Colon (tissue), 2 donors: ENCODE results near the gene NR2E1.

ENCODE experiments used
- FAIRE-seq: peaks from 2 replicates; lab custom pipeline; 2012; peaks lifted over from hg19 to GRCh38; lab: Jason Lieb, UNC
- donor health status: control.
- donor health status: control.

NR2E1 gene

GRCh38 chr6:108171291-108171917, 5.6 kb downstream of the NR2E1 start:
- FAIRE-seq: no peak

- no peak for FAIRE-seq
These were observed 6.2 kb downstream of the NR2E1 start for GRCh38 chr6:108171918-108172516.

GRCh38 chr6:108174371-108175175, 8.8 kb downstream of the NR2E1 start:
- no peak for FAIRE-seq

- FAIRE-seq: no peak
These were observed 9.4 kb downstream of the NR2E1 start for GRCh38 chr6:108175176-108175591.

- FAIRE-seq: no peak
These were observed 9.9 kb downstream of the NR2E1 start for GRCh38 chr6:108175592-108176279.

- FAIRE-seq: no peak
These were observed 10.7 kb downstream of the NR2E1 start for GRCh38 chr6:108176281-108177089.

GRCh38 chr6:108179741-108180140, 13.9 kb downstream of the NR2E1 start:
- no peak for FAIRE-seq

GRCh38 chr6:108180266-108180665, 14.4 kb downstream of the NR2E1 start:
- no peak for FAIRE-seq

- FAIRE-seq: no peak
These were observed 15.0 kb downstream of the NR2E1 start for GRCh38 chr6:108180776-108181175.

GRCh38 chr6:108186226-108186625, 20.4 kb downstream of the NR2E1 start:
- no peak for FAIRE-seq

GRCh38 chr6:108187519-108187918, 21.7 kb downstream of the NR2E1 start:
- no peak for FAIRE-seq

GRCh38 chr6:108193131-108193530, 27.3 kb downstream of the NR2E1 start:
- no peak for FAIRE-seq

- FAIRE-seq: no peak
These were observed 28.0 kb downstream of the NR2E1 start for GRCh38 chr6:108193835-108194234.

GRCh38 chr6:108194503-108194902, 28.7 kb downstream of the NR2E1 start:
- FAIRE-seq: no peak

- no peak for FAIRE-seq
These were observed 29.4 kb downstream of the NR2E1 start for GRCh38 chr6:108195209-108195608.

- no peak for FAIRE-seq
These were observed 33.1 kb downstream of the NR2E1 start for GRCh38 chr6:108198761-108199498.

GRCh38 chr6:108200186-108200585, 34.4 kb downstream of the NR2E1 start:
- FAIRE-seq: no peak

GRCh38 chr6:108200631-108201030, 34.8 kb downstream of the NR2E1 start:
- FAIRE-seq: no peak

GRCh38 chr6:108203189-108204112, 37.6 kb downstream of the NR2E1 start:
- FAIRE-seq: no peak

GRCh38 chr6:108207013-108207412, 41.2 kb downstream of the NR2E1 start:
- FAIRE-seq: no peak
